Measurements from ENCODE around the gene ING1.

GRCh38 chr13:110734561-110734960, 21.1 kb downstream of the ING1 start:
- no peak for TF ChIP-seq TAF1 (IDR thresholded peaks at IDR 0.05; ENCODE audit: low read depth)
- no peak for TF ChIP-seq EP300 (IDR thresholded peaks at IDR 0.05; ENCODE audit: borderline replicate concordance)
- TF ChIP-seq REST (IDR thresholded peaks at IDR 0.05; ENCODE audit: low read depth): no peak
- no peak for TF ChIP-seq RAD21 (IDR thresholded peaks at IDR 0.05; ENCODE audit: low read depth)
- TF ChIP-seq YY1 (IDR thresholded peaks at IDR 0.05; ENCODE audit: low read depth): no peak
- TF ChIP-seq USF1 (IDR thresholded peaks at IDR 0.05): no peak
- TF ChIP-seq CREB1 (IDR thresholded peaks at IDR 0.05; ENCODE audit: low read depth): no peak
- TF ChIP-seq TCF12 (IDR thresholded peaks at IDR 0.05; ENCODE audit: low read depth): no peak
- no peak for TF ChIP-seq ZBTB7A (IDR thresholded peaks at IDR 0.05; ENCODE audit: low read depth)
- no peak for TF ChIP-seq TEAD4 (IDR thresholded peaks at IDR 0.05)
- no peak for TF ChIP-seq FOXM1 (IDR thresholded peaks at IDR 0.05; ENCODE audit: borderline replicate concordance, low read depth)
- TF ChIP-seq NFIC (IDR thresholded peaks at IDR 0.05): no peak
- TF ChIP-seq CEBPB (IDR thresholded peaks at IDR 0.05): no peak

Measured in Ishikawa (cell line).